Sigmoid colon (tissue), 4 donors: Measurements from ENCODE around the gene SPTBN2.

Experiments used
- CTCF ChIP-seq, 4 experiments: fragments of 450-650 bp in 3 of 4; fragments of 200-600 bp in 1 of 4; IDR thresholded peaks; one replicate each; pipeline ENCODE4 v1.5.1; 2016 to 2019; ENCODE audit warnings: antibody characterized with exemption in 4 of 4, mild to moderate bottlenecking in 3 of 4, moderate library complexity in 2 of 4
- EP300 ChIP-seq, 4 donors: sonication (generic); formaldehyde crosslinking; IDR thresholded peaks; one replicate each; pipeline ENCODE4 v1.6.1; 2017; ENCODE audit warnings: antibody characterized with exemption in 4 of 4
- POLR2A ChIP-seq, 2 donors: fragments of 450-650 bp; IDR thresholded peaks; one replicate each; pipeline ENCODE4 v1.6.1; 2016; ENCODE audit warnings: antibody characterized with exemption in 2 of 2, mild to moderate bottlenecking in 2 of 2, moderate library complexity in 2 of 2
- POLR2AphosphoS5 ChIP-seq, 4 donors: sonication (generic); formaldehyde crosslinking; IDR thresholded peaks; one replicate each; pipeline ENCODE4 v1.6.1; 2017; ENCODE audit warnings: antibody characterized with exemption in 4 of 4

GRCh38 chr11:66677599-66678375, 51.2 kb downstream of the SPTBN2 start, which contains the start of gene RBM4B:
- TF ChIP-seq CTCF (IDR thresholded peaks at IDR 0.05) (no peak), EP300 (IDR thresholded peaks at IDR 0.05) (no peak), POLR2A (IDR thresholded peaks at IDR 0.05) (peak; percentile 59 to 72), POLR2AphosphoS5 (IDR thresholded peaks at IDR 0.05) (peak; percentile 85 to 92 (median 89))
